Activated CD8-positive, alpha-beta memory T cell treated with anti-CD3 and anti-CD28 coated beads for 48 hours (primary cell): ENCODE measurements around the gene TTBK1.
"Not testable (repeated sequence)": the region's sequence is repeated elsewhere in the genome, so short reads cannot be mapped to it uniquely, and the experiment has no call there.

Source experiments
- DNase-seq, 3 experiments: peaks; one replicate each; pipeline ENCODE4 v3.0.0-alpha.2; 2020; ENCODE audit warnings: low read depth in 2 of 3, low spot score in 2 of 3

Gene TTBK1

GRCh38 chr6:43302126-43302525, 58.8 kb downstream of the TTBK1 start:
- no peak for DNase-seq

- not testable (repeated sequence) for DNase-seq
These were observed 59.7 kb downstream of the TTBK1 start for GRCh38 chr6:43303006-43303405.

GRCh38 chr6:43303751-43304331, 60.6 kb downstream of the TTBK1 start:
- no peak for DNase-seq

- DNase-seq: no peak
These were observed 61.1 kb downstream of the TTBK1 start for GRCh38 chr6:43304361-43304760.

- DNase-seq: no peak
These were observed 61.6 kb downstream of the TTBK1 start for GRCh38 chr6:43304882-43305281.

- no peak for DNase-seq
These were observed 62.8 kb downstream of the TTBK1 start for GRCh38 chr6:43306086-43306485.

- DNase-seq: no peak
These were observed 64.3 kb downstream of the TTBK1 start for GRCh38 chr6:43307451-43308100.

GRCh38 chr6:43308101-43308989, 65.1 kb downstream of the TTBK1 start, which contains the start of gene CRIP3:
Gene CRIP3 (minus strand): TSS chr6:43308826. CDS start chr6:43308792, 34 bp downstream.
- DNase-seq: peak in 1 of 3 experiments; percentile 11

- no peak for DNase-seq
These were observed 65.8 kb downstream of the TTBK1 start for GRCh38 chr6:43308990-43309477.

GRCh38 chr6:43310134-43310533, 66.9 kb downstream of the TTBK1 start:
- DNase-seq: no peak

GRCh38 chr6:43310624-43311023, 67.3 kb downstream of the TTBK1 start:
- no peak for DNase-seq

- DNase-seq: no peak
These were observed 68.4 kb downstream of the TTBK1 start for GRCh38 chr6:43311666-43312065.

GRCh38 chr6:43313813-43314212, 70.5 kb downstream of the TTBK1 start:
- no peak for DNase-seq

GRCh38 chr6:43318011-43318410, 74.7 kb downstream of the TTBK1 start:
- no peak for DNase-seq

- DNase-seq: no peak
These were observed 82.6 kb downstream of the TTBK1 start for GRCh38 chr6:43325876-43326275.

- DNase-seq: no peak
These were observed 85.2 kb downstream of the TTBK1 start for GRCh38 chr6:43328528-43328927.

- no peak for DNase-seq
These were observed 88.2 kb downstream of the TTBK1 start for GRCh38 chr6:43331470-43331869.

- DNase-seq: no peak
These were observed 88.6 kb downstream of the TTBK1 start for GRCh38 chr6:43331891-43332290.

GRCh38 chr6:43334466-43335095, 91.3 kb downstream of the TTBK1 start:
- DNase-seq: no peak

GRCh38 chr6:43335469-43335868, 92.2 kb downstream of the TTBK1 start:
- DNase-seq: no peak

- no peak for DNase-seq
These were observed 93.1 kb downstream of the TTBK1 start for GRCh38 chr6:43336382-43336781.
